ENCODE data around the gene CCDC171.

- TF ChIP-seq CTCF (IDR thresholded peaks at IDR 0.05) (no peak), POLR2A (IDR thresholded peaks at IDR 0.05) (no peak), POLR2AphosphoS5 (IDR thresholded peaks at IDR 0.05) (no peak)
Observed at GRCh38 chr9:15736569-15736968, 183.7 kb downstream of the CCDC171 start.

Data from prostate gland (tissue), 2 donors.